ENCODE data around the gene PLA2G15.
"Not testable (repeated sequence)": the region's sequence is repeated elsewhere in the genome, so short reads cannot be mapped to it uniquely, and the experiment has no call there.

PLA2G15 gene

GRCh38 chr16:68281368-68282063, 36.3 kb downstream of the PLA2G15 start:
- no peak for DNase-seq

- no peak for DNase-seq
These were observed 36.9 kb downstream of the PLA2G15 start for GRCh38 chr16:68282064-68282452.

GRCh38 chr16:68283346-68283745, 38.2 kb downstream of the PLA2G15 start:
- DNase-seq, result no peak

GRCh38 chr16:68283801-68284598, 38.8 kb downstream of the PLA2G15 start:
- no peak for DNase-seq

GRCh38 chr16:68284847-68285246, 39.7 kb downstream of the PLA2G15 start:
- DNase-seq, result no peak

- DNase-seq, result no peak
These were observed 40.5 kb downstream of the PLA2G15 start for GRCh38 chr16:68285683-68286082.

GRCh38 chr16:68286153-68287074, 41.2 kb downstream of the PLA2G15 start:
- DNase-seq, result no peak

- DNase-seq, result no peak
These were observed 42.4 kb downstream of the PLA2G15 start for GRCh38 chr16:68287276-68288251.

GRCh38 chr16:68288252-68288650, 43.1 kb downstream of the PLA2G15 start:
- DNase-seq, result no peak

GRCh38 chr16:68288796-68289195, 43.6 kb downstream of the PLA2G15 start:
- DNase-seq, result not testable (repeated sequence)

- DNase-seq, result no peak
These were observed 44.0 kb downstream of the PLA2G15 start for GRCh38 chr16:68289202-68289601.

GRCh38 chr16:68289621-68290329, 44.6 kb downstream of the PLA2G15 start:
- no peak for DNase-seq

- DNase-seq, result no peak
These were observed 45.3 kb downstream of the PLA2G15 start for GRCh38 chr16:68290450-68290849.

- DNase-seq, result no peak
These were observed 46.1 kb downstream of the PLA2G15 start for GRCh38 chr16:68291227-68291626.

- DNase-seq, result no peak
These were observed 47.3 kb downstream of the PLA2G15 start for GRCh38 chr16:68292425-68292824.

- no peak for DNase-seq
These were observed 51.1 kb downstream of the PLA2G15 start for GRCh38 chr16:68296291-68296690.

- DNase-seq, result no peak
These were observed 51.5 kb downstream of the PLA2G15 start for GRCh38 chr16:68296693-68297092.

GRCh38 chr16:68297908-68298307, 52.7 kb downstream of the PLA2G15 start:
- DNase-seq, result no peak

GRCh38 chr16:68298312-68298711, 53.1 kb downstream of the PLA2G15 start:
- DNase-seq, result no peak

- DNase-seq, result no peak
These were observed 53.9 kb downstream of the PLA2G15 start for GRCh38 chr16:68298907-68299561.

Data from COR-L47 (cell line).